ENCODE measurements around the gene ERP44.
"Not testable (repeated sequence)": the region's sequence is repeated elsewhere in the genome, so short reads cannot be mapped to it uniquely, and the experiment has no call there.

ERP44 gene

DNA sequence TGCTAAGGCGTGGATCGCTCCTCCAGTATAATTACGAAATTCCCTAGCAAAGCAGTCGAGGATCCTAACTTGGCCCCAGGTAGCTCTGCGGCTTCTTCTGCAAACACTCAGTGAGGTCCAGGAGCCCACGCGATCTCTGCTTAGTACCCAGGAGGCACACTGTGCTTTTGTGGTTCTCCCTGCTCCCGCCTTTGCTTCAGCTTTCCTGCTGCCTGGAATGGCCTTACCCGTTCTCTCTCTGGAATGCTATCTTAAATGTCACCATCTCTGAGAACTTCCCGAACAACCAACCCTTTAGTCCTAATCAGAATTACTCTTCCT is 882 bp upstream of the ERP44 start:
- DNase-seq, result peak in 1 of 2 experiments; percentile 56

DNA sequence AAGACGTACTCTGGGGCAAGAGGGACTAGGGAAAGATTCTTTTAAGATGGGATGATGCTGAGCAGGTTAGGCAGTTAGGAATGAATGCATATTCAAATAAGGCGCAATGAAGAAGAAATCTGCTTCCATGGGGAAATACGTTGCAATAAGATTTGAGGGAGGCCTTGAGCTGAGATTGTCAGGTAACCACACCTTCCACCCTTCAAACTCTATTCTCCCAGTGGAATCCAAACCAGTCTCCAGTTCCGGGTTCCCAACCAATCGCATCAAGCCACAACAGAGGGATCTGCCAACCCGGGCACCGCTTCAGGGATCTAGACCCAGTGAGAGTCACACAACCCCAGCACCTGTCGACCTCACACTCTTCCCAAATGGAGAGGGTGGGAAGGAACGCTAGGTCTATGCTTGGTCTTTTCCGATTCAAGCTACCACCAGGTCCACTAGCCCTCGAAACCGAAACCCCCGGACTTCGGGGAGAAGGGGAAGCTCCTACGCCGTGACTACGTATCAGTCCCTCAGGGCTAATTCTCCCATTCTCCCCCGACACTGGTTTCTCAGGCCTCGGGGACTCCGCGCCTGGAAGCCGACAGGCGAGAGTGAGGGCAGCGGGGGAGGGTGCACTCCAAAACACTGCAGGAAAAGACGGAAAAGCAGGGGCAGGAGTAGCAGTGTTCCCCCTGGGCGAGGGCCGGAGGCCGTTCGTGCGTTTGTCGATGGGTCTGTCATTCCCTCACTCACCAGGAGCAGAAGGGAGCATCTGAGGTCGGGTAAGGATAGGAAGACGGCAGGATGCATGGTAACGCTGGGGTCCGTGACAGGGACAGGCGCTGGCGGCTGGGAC is 534 bp downstream of the ERP44 start:
- peak; percentile 65 to 74 for DNase-seq

DNA sequence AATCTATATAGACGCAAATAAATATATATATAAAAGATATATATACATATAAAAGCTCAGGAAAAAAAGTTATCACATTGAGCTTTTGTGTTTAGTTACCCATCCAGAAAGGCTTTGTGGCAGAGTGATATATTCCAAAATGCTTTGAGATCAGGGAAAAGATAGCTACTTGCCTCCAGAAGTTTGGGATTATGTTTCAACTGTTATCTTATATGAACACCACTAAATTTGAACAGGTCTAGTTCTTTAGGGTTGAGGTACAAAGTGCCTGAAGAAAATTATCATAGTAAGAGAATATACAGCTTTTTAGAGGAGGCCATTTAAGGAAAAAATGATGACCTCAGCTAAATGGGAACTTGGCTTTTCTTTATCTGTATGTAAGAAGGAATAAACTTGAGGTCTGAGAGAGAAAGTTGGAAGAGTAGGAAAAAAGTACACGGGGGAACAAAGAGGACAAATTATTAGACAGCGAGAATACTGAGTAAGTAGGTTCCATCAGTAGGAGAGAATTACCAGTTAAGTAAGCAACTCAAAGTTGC is 2.4 kb downstream of the ERP44 start:
- DNase-seq, result no peak

DNA sequence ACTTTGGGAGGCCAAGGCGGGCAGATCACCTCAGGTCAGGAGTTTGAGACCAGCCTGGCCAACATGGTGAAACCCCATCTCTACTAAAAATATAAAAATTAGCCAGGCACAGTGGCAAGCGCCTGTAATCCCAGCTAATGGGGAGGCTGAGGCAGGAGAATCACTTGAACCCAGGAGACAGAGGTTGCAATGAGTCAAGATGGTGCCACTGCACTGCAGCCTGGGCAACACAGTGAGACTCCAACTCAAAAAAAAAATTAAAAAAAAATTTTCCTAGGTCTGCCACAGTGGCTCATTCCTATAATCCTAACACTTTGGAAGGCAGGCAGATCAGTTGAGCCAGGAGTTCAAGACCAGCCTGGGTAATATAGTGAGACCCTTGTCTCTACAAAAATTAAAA is 4.4 kb downstream of the ERP44 start:
- not testable (repeated sequence) for DNase-seq

DNA sequence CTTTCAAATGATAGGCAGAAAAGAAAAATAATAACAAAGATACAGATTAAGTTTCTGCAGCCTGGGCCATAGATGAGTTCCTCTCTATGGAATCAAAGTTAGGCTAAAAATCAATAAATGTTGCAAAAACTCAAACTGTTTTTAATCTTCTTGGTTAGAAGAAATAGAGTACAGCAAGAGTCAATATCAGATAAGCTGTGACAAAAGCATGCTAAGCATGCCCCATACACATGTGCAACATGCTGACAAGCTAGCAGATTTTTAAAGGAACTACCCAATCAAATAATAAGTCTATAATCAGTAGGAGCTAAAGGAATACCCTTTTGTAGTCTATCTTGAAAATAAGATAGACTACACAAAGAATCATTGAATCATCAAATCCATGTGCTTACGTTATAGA is 6.7 kb downstream of the ERP44 start:
- DNase-seq, result no peak

DNA sequence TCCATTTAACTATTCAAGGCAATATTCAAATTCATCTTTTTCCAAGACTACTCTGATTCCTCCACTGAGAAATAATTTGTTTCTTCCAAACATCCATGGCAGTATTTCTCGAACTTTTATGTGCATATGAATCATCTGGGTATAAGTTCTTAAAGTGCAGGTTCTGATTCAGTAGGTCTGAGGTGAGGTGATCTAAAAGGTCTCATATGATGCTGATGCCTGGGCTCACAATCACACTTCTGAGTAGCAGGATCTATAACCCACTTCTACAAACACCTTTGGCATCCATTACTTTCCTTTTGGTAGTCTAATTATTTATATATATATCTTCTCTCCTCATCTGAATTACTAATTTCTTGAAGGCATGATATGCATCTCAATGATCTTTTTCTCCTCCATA is 7.2 kb downstream of the ERP44 start:
- DNase-seq, result no peak

DNA sequence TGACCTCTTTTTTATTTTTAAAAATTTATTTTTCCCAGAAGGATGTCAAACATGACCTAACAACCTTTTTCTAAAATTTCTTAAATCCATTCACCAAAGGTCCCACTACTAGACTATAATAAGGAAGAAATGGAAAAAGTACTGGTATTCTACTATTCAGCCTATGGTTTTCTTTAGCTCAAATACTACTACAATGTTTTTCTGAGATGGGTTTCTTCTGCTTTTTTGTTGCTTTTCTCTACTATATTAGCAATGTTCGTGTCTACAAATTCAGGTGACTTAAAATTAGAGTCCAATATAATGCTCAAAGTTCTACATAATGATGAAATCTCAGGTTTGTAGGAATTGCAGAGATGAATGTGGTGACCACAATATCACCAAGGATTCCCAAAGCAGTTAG is 7.9 kb downstream of the ERP44 start:
- DNase-seq, result no peak

DNA sequence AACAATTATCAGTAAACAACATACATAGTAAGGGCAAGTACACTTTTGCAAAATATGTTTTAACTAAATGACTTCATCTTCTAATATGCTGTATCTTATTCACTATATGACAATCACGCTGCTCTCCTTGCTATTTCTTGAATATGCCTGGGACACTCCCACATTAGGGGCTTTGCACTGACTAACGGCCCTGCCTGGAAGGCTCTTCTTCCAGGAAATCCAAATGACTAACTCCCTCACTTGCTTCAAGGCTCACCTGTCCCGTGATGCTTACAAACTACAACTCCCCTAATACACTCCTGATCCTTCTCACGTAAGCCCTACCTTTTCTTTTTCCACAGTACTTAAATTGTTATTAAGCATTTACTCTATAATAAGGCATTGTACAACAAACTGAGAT is 10.6 kb downstream of the ERP44 start:
- no peak for DNase-seq

DNA sequence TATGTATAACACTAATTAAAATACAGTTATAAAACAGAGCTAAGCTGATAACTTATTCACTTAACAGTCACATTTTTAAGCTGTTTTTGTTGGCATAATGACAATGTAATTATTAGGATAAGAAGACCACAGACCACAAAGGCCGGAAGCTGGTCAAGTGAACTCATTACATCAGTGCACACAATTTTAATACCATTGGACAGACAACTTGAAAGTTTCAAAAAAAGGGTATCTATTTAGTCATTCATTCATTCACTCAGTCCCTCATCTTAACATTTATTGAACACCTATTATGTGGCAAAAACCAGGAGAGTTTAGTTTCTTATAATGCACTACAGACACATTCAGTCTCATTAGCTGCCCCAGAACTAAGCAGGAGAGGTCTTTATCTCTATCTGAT is 11.6 kb downstream of the ERP44 start:
- DNase-seq, result no peak

DNA sequence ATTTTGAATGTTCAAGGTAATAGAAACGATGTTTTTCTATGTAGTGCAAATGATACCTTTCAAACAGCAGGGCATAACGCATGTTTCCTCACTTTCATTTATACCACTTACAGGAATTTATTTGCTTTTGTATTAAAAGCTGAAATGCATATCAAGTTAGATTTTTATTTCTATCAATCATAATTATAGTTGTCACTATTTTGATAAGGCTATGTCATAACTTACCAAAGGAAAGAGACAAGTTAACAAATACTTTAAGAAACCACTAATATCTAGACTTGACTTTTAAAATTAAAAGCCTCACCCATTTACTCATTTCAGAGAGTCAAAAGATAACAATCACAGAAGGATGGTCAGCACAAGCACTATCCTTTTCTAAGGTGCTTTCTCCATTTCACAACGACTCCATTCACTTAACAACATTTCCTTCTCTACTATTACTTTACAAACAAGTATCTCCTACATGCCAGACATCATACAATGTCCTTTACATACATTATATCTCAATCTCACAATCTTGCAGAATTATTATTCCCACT is 12.6 kb downstream of the ERP44 start:
- DNase-seq, result no peak

DNA sequence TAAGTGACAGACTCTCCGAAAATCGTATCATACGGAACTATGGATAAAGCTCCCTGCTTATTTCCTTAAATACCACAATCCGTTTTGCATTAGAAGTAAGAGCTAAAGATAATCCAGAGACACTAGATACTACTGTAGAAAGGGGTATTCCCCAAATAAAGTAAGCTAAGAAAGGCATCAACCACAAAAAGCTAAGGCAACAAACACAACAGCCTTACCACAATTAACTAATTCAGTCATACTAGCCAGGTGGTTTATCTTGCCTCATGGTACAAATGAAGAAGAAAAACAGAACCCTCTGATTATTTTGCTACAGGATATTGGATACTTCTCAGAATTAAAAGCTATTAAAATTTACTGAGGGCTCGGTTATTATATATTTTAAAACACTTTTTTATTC is 14.1 kb downstream of the ERP44 start:
- DNase-seq, result no peak

DNA sequence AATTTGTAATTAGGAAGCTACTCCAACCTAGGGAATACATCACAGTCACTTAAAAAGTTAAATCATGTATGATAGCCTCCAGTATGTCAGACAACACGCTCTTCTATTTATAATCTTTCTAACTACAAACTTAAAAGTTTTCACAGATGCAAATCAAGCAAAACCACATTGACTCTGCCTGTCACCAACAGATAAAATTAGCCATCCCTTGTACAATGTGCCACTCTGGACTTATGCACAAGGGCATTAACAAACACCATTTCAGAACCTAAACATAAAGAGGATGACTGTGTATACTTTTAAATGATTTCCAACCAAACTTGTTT is 14.7 kb downstream of the ERP44 start:
- peak in 1 of 2 experiments; percentile 10 for DNase-seq

DNA sequence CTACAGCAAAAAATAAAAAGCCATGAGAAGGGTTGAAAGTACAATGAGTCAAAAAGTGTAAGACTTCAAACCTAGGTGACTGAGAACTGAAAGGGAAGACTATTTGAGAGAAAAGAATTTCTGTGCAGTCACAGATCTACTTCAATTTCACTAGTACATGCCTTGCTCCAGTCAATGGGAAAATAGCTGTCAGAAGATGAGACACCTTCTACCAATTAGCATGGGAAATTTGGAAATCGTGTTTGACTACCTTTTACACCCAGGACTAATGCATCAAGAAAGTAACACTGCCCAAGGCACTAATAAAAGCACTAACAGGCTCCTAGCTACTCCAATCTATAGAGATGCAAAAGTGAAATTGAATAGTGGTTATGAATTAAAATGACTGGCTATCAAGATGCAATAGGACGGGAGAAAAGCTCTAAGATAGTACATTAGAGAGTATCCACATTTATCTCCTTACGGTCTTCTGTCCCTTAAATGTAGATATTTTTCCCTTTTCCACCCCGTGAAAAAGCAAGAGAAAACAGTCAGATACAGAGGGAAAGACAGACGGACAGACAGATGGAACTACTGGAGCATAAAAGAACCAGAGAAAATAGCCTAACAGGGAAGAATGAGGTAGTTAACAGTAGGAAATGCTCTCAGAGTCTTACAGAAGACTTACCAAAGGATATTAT is 15.2 kb downstream of the ERP44 start:
- peak in 1 of 2 experiments; percentile 3 for DNase-seq

DNA sequence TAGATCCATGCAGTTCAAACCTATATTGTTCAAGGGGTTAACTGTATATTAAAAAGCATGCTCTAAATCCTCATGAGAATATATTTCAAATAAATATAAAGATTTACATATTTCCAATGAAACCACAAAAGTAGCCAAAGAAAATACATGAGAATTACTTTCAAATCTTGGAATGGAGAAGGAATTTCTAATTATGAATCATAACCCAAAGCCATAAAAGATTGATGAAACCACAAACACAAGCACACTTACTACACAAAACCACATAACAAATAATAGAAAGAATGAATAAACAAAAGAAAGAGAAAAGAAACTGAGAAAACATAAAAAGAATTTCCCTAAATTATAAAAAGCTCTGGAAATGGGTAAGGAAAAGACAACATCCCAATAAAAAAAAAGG is 16.0 kb downstream of the ERP44 start:
- DNase-seq, result no peak

DNA sequence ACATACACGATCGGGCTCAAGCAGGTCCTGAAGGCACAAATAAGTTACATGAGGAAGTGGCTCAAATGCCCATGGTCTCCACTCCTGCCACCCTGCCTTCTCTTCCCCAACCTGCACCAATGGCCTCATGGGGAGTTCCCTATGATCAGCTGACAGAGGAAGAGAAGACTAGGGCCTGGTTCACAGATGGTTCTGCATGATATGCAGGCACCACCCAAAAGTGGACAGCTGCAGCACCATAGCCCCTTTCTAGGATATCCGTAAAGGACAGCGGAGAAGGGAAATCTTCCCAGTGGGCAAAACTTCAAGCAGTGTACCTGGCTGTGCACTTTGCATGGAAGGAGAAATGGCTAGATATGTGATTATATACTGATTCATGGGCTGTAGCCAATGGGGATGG is 22.5 kb downstream of the ERP44 start:
- not testable (repeated sequence) for DNase-seq

DNA sequence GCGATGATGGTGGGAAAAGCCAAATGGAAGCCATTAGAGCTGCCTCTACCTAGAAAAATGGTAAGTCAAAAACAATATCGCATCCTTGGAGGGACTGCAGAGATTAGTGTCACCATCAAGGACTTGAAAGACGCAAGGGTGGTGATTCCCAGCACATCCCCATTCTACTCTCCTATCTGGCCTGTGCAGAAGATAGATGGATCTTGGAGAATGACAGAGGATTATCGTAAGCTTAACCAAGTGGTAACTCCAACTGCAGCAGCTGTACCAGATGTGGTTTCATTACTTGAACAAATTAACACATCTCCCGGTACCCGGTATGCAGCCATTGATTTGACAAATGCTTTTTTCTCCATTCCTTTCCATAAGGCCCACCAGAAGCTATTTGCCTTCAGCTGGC is 23.8 kb downstream of the ERP44 start:
- no peak for DNase-seq

DNA sequence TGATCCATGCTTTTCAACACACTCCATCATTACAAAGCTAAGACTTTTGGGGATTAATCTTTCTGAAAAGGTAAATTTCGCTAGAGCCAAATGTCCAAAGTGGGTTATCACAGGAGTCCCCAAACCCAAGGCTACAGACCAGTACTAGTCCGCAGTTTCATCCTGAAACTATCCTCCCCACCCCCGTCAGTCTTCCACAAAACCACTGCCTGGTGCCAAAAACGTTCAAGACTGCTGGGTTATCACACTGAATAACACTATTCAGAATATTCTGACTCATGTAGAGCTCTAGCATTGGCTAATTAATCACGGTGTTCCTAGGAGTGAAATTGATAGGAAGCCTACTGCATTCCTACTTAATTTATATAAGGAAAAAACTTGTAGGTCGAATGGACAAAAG is 24.7 kb downstream of the ERP44 start:
- no peak for DNase-seq

DNA sequence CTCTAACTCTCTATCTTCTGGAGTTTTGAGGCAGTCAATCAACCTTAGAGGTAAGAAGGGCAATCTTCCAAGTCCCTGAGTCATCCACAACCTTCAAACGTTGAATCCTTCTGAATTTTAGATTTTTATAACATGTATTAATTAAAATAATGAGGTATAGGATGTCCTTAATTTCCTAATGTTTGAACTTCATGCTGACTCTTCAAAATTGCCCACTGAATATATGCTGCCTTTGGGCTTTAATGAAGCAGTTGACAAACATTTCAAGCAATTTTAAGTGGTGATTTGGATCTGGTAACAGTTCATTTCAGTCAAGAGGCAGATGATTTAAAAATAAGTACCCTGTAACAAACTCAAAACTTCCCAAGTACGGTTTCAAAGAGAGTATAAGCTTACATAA is 26.0 kb downstream of the ERP44 start:
- DNase-seq, result no peak

DNA sequence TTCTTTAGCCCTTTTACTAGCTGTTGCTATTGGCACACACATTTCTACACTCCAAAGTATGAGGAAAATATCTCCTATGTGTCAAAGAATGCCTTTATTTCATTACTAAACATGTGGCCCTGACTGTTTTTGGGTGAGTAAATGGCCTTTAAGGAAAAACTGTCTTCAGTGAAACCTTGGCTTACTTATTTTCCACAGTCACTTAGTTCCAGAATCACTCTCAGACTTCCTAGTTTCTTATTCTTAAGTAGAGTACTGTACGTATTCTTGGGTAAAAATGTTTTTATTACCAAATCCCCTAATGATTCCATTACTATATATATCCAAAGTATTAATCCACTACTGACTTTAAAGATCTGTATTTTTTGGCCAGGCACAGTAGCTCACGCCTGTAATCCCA is 27.5 kb downstream of the ERP44 start:
- DNase-seq, result no peak

DNA sequence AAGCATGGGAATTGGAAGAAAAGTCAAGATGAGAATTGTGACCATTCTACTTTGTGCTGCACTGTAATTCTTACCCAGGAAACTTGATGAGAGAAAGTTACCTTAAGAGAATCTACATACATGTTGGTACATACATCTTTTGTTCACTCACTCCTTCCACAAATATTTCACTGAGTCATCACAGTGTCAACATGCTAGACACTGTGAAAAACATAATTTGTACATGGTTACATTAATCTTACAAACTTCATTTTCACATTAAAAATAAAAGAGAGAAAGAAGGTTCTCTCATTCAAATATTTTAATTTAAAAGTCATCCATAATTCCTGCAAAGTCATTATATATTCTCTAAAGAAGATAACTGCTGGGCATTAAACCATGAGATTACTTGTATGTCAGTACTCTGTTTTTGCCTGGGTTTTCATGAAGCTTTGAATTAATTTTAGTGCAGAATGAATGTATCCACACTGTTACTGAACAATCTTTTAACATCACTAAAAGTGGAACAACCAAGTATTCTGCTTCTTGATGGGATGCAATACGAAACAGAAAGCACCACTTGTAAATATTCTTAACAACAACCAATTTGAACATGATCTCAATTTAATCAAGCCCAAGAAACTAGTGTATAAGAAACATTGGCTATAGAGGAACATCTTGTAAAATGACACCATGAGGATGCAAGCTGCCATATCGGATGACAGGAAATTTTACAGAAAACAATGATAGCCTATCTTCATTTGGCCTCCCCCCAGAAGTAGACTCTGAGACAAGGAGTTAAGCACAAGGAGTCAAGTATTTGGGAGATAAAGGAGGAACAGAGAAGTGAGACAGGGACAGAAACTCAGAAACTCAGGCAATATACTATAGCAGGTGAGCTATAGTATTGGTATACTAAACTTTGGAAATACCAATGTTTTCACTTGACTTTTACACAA is 28.4 kb downstream of the ERP44 start:
- DNase-seq, result no peak

DNA sequence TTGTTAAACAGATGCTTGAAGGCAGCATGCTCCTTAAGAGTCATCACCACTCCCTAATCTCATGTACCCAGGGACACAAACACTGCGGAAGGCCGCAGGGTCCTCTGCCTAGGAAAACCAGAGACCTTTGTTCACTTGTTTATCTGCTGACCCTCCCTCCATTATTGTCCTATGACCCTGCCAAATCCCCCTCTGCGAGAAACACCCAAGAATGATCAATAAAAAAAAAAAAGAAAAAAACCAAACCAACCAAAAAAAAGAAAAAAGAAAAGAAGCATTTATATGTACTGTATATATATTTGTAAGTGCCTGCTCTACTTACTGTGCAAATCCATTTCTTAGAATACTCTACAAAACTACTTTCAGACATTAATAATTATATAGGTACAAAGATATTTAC is 29.7 kb downstream of the ERP44 start:
- not testable (repeated sequence) for DNase-seq

DNA sequence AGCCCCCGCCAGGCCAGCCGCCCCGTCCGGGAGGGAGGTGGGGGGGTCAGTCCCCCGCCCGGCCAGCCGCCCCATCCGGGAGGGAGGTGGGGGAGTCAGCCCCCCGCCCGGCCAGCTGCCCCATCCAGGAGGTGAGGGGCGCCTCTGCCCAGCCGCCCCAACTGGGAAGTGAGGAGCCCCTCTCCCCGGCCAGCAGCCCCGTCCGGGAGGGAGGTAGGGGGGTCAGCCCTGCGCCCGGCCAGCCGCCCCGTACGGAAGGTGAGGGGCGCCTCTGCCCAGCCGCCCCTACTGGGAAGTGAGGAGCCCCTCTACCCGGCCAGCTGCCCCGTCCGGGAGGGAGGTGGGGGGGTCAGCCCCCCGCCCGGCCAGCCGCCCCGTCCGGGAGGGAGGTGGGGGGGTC is 30.8 kb downstream of the ERP44 start:
- not testable (repeated sequence) for DNase-seq

DNA sequence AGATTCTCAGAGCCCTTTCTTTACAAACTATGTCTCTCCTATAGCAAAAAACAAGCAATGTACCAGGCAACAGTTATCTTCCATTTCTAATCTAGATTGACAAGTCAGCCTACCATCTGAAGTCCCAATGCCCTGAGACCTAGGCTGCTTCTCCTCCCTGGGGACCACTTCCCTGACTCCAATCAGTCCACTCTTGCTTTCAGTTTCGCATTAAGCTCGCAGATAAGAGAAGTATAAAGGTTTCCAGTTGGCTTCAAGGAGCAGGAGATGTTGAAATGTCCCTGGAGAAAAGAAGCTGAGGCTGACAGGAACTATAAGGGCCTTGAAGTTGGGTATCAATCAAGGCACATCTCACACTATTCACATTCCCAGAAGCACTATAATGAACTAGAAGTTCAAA is 32.3 kb downstream of the ERP44 start:
- peak in 1 of 2 experiments; percentile 3 for DNase-seq

Measured in NCI-H526 (cell line).